ENCODE data around the gene FERMT3.
A peak's percentile ranks its signal among the peaks of the same experiment; 100 is the strongest.

The FERMT3 gene

GRCh38 chr11:64227405-64227956 lies 21.0 kb downstream of the FERMT3 start:
- H3K27ac ChIP-seq (ENCODE audit: insufficient read depth, low read length, poor library complexity, severe bottlenecking): peak overlapping the region; percentile 82
- no peaks in the 10 kb centered on the region for H3K9me3 ChIP-seq (ENCODE audit: control insufficient read depth, low read length)
- peaks cover 43% of the 10 kb centered on the region for H3K4me1 ChIP-seq (ENCODE audit: control insufficient read depth, insufficient read depth, low read length, poor library complexity, severe bottlenecking)

GRCh38 chr11:64229090-64229743 lies 22.7 kb downstream of the FERMT3 start:
- DNase-seq: no peak
- H3K9me3 ChIP-seq (ENCODE audit: control insufficient read depth, low read length): no peaks in the 10 kb centered on the region
- H3K4me1 ChIP-seq (ENCODE audit: control insufficient read depth, insufficient read depth, low read length, poor library complexity, severe bottlenecking): peaks cover 50% of the 10 kb centered on the region
- no peaks in the 10 kb centered on the region for H3K36me3 ChIP-seq (ENCODE audit: control insufficient read depth, insufficient read depth, low read length)
- peak overlapping the region; percentile 85 for H3K27ac ChIP-seq (ENCODE audit: insufficient read depth, low read length, poor library complexity, severe bottlenecking)
- no peaks in the 10 kb centered on the region for H3K27me3 ChIP-seq (replicated peaks; ENCODE audit: control insufficient read depth, insufficient read depth, low read length, poor library complexity, severe bottlenecking)
- H3K4me3 ChIP-seq (ENCODE audit: insufficient read depth, low read depth, low read length, poor library complexity, severe bottlenecking): no peak overlapping the region

More at GRCh38 chr11:64227405-64227956, 21.0 kb downstream of the FERMT3 start:
- no peak for DNase-seq
- Histone ChIP-seq H3K27me3 (replicated peaks; ENCODE audit: control insufficient read depth, insufficient read depth, low read length, poor library complexity, severe bottlenecking) (no peaks in the 10 kb centered on the region), H3K36me3 (ENCODE audit: control insufficient read depth, insufficient read depth, low read length) (peaks cover 11% of the 10 kb centered on the region), H3K4me3 (ENCODE audit: insufficient read depth, low read depth, low read length, poor library complexity, severe bottlenecking) (peak overlapping the region; percentile 80)

GRCh38 chr11:64229744-64230170 lies 23.2 kb downstream of the FERMT3 start:
- no peaks in the 10 kb centered on the region for H3K9me3 ChIP-seq (ENCODE audit: control insufficient read depth, low read length)
- peak overlapping the region; percentile 83 for H3K4me3 ChIP-seq (ENCODE audit: insufficient read depth, low read depth, low read length, poor library complexity, severe bottlenecking)
- H3K27ac ChIP-seq (ENCODE audit: insufficient read depth, low read length, poor library complexity, severe bottlenecking): peak overlapping the region; percentile 85
- no peaks in the 10 kb centered on the region for H3K27me3 ChIP-seq (replicated peaks; ENCODE audit: control insufficient read depth, insufficient read depth, low read length, poor library complexity, severe bottlenecking)
- no peaks in the 10 kb centered on the region for H3K36me3 ChIP-seq (ENCODE audit: control insufficient read depth, insufficient read depth, low read length)
- H3K4me1 ChIP-seq (ENCODE audit: control insufficient read depth, insufficient read depth, low read length, poor library complexity, severe bottlenecking): peaks cover 50% of the 10 kb centered on the region
- DNase-seq: no peak

GRCh38 chr11:64230171-64230984 lies 23.9 kb downstream of the FERMT3 start, which contains the start of gene DNAJC4:
DNAJC4 (plus strand) TSS chr11:64230548; CDS start chr11:64230855, 307 bp downstream.
- peak within 1 kb of the TSS; percentile 83 for H3K4me3 ChIP-seq (ENCODE audit: insufficient read depth, low read depth, low read length, poor library complexity, severe bottlenecking)
- H3K4me1 ChIP-seq (ENCODE audit: control insufficient read depth, insufficient read depth, low read length, poor library complexity, severe bottlenecking): peaks cover 49% of the 10 kb centered on the region
- H3K36me3 ChIP-seq (ENCODE audit: control insufficient read depth, insufficient read depth, low read length): no peaks in the 10 kb centered on the region
- no peaks in the 10 kb centered on the region for H3K9me3 ChIP-seq (ENCODE audit: control insufficient read depth, low read length)
- H3K27ac ChIP-seq (ENCODE audit: insufficient read depth, low read length, poor library complexity, severe bottlenecking): peak within 1 kb of the TSS; percentile 85
- H3K27me3 ChIP-seq (replicated peaks; ENCODE audit: control insufficient read depth, insufficient read depth, low read length, poor library complexity, severe bottlenecking): no peaks in the 10 kb centered on the region
- DNase-seq: peak; percentile 77 to 85 (median 80)

DNA sequence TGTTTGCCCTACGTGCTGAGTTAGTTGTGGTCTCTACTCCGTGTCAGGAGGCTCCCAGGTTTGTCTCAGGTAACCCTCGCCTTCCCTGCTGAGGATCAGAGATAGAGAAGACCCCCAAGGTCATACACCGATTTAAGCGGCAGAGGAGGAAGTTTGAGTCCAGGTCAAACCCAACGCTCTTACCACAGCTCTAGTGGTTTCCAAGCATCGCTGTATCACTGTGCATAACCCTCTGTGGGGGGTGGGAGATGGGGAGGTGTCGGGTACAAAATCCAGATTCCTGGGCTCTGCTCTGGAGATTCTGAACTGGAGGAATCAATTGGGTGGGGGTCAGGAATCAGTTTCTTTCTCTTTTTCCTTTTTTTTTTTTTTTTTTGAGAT lies 24.5 kb downstream of the FERMT3 start:
- no peak for DNase-seq
- Histone ChIP-seq H3K9me3 (ENCODE audit: control insufficient read depth, low read length) (no peaks in the 10 kb centered on the region), H3K36me3 (ENCODE audit: control insufficient read depth, insufficient read depth, low read length) (no peaks in the 10 kb centered on the region), H3K27me3 (replicated peaks; ENCODE audit: control insufficient read depth, insufficient read depth, low read length, poor library complexity, severe bottlenecking) (no peaks in the 10 kb centered on the region), H3K4me1 (ENCODE audit: control insufficient read depth, insufficient read depth, low read length, poor library complexity, severe bottlenecking) (peaks cover 49% of the 10 kb centered on the region), H3K4me3 (ENCODE audit: insufficient read depth, low read depth, low read length, poor library complexity, severe bottlenecking) (peak overlapping the region; percentile 83), H3K27ac (ENCODE audit: insufficient read depth, low read length, poor library complexity, severe bottlenecking) (peak overlapping the region; percentile 85)

GRCh38 chr11:64231546-64231945 lies 25.0 kb downstream of the FERMT3 start:
- Histone ChIP-seq H3K36me3 (ENCODE audit: control insufficient read depth, insufficient read depth, low read length) (no peaks in the 10 kb centered on the region), H3K4me1 (ENCODE audit: control insufficient read depth, insufficient read depth, low read length, poor library complexity, severe bottlenecking) (peaks cover 45% of the 10 kb centered on the region), H3K27ac (ENCODE audit: insufficient read depth, low read length, poor library complexity, severe bottlenecking) (no peak overlapping the region), H3K9me3 (ENCODE audit: control insufficient read depth, low read length) (no peaks in the 10 kb centered on the region), H3K27me3 (replicated peaks; ENCODE audit: control insufficient read depth, insufficient read depth, low read length, poor library complexity, severe bottlenecking) (no peaks in the 10 kb centered on the region), H3K4me3 (ENCODE audit: insufficient read depth, low read depth, low read length, poor library complexity, severe bottlenecking) (no peak overlapping the region)
- no peak for DNase-seq

DNA sequence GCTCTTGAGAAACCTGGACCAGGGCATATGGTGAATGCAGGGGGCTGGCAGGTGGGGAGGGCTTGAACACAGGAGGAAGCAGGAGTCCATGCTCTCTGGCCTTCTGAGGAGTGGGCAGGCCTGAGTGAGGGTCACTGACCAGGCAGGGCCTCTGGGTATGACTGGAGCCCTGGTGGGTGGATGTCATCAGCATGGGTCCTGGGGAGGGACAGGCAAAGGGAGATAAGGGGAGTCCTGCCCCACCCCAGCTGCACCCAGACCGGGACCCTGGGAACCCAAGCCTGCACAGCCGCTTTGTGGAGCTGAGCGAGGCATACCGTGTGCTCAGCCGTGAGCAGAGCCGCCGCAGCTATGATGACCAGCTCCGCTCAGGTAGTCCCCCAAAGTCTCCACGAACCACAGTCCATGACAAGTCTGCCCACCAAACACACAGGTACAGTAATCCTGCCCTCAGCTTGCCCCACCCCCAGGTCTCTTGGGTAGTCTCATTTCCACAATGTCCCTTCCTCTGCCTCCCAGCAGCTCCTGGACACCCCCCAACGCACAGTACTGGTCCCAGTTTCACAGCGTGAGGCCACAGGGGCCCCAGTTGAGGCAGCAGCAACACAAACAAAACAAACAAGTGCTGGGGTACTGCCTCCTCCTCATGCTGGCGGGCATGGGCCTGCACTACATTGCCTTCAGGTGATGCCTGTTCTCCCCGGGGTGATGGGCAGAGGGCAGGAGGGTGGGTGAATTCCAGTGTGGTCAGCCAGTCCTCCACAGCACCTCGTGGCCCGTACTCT lies 25.9 kb downstream of the FERMT3 start:
- Histone ChIP-seq H3K36me3 (ENCODE audit: control insufficient read depth, insufficient read depth, low read length) (no peaks in the 10 kb centered on the region), H3K27me3 (replicated peaks; ENCODE audit: control insufficient read depth, insufficient read depth, low read length, poor library complexity, severe bottlenecking) (no peaks in the 10 kb centered on the region), H3K4me1 (ENCODE audit: control insufficient read depth, insufficient read depth, low read length, poor library complexity, severe bottlenecking) (peaks cover 36% of the 10 kb centered on the region), H3K4me3 (ENCODE audit: insufficient read depth, low read depth, low read length, poor library complexity, severe bottlenecking) (no peak overlapping the region), H3K27ac (ENCODE audit: insufficient read depth, low read length, poor library complexity, severe bottlenecking) (no peak overlapping the region), H3K9me3 (ENCODE audit: control insufficient read depth, low read length) (no peaks in the 10 kb centered on the region)
- DNase-seq: no peak

- DNase-seq: no peak
- Histone ChIP-seq H3K4me3 (ENCODE audit: insufficient read depth, low read depth, low read length, poor library complexity, severe bottlenecking) (no peak overlapping the region), H3K27ac (ENCODE audit: insufficient read depth, low read length, poor library complexity, severe bottlenecking) (no peak overlapping the region), H3K27me3 (replicated peaks; ENCODE audit: control insufficient read depth, insufficient read depth, low read length, poor library complexity, severe bottlenecking) (no peaks in the 10 kb centered on the region), H3K36me3 (ENCODE audit: control insufficient read depth, insufficient read depth, low read length) (no peaks in the 10 kb centered on the region), H3K9me3 (ENCODE audit: control insufficient read depth, low read length) (no peaks in the 10 kb centered on the region), H3K4me1 (ENCODE audit: control insufficient read depth, insufficient read depth, low read length, poor library complexity, severe bottlenecking) (peaks cover 34% of the 10 kb centered on the region)
These were observed 26.4 kb downstream of the FERMT3 start for GRCh38 chr11:64232967-64233315.

DNA sequence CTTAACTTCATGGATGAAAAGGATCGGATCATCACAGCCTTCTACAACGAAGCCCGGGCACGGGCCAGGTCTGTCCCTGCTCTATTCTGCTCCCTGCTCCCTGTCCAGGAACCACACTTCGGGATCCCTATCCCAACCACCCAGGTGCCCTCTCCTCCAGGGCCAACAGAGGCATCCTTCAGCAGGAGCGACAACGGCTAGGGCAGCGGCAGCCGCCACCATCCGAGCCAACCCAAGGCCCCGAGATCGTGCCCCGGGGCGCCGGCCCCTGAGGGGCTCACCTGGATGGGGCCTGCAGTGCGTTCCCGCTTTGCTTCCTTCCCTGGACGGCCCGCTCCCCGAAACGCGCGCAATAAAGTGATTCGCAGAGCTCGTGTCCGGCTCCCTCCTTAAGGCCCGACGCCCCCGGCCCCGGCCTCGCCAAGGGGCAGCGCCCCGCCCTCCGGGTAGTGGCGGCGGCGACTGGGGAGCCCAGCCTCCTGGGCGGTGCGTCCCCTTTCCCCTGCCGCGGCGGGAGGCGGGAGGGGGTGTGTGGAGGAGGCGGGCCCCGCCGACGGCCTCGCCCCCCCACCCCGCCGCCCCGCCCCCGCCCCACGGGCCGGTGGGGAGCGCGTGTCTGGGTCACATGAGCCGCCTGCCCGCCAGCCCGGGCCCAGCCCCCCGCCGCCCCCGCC lies 27.5 kb downstream of the FERMT3 start, which contains the start of gene VEGFB:
VEGFB (plus strand) TSS at position 672 of the 674 bp plus-strand sequence. CDS start 250 bp downstream, outside the sequence.
- H3K27me3 ChIP-seq (replicated peaks; ENCODE audit: control insufficient read depth, insufficient read depth, low read length, poor library complexity, severe bottlenecking): no peaks in the 10 kb centered on the region
- H3K4me1 ChIP-seq (ENCODE audit: control insufficient read depth, insufficient read depth, low read length, poor library complexity, severe bottlenecking): peaks cover 33% of the 10 kb centered on the region
- no peaks in the 10 kb centered on the region for H3K9me3 ChIP-seq (ENCODE audit: control insufficient read depth, low read length)
- no peaks in the 10 kb centered on the region for H3K36me3 ChIP-seq (ENCODE audit: control insufficient read depth, insufficient read depth, low read length)
- DNase-seq: peak; percentile 66 to 71 (median 66)
- peak within 1 kb of the TSS; percentile 60 for H3K27ac ChIP-seq (ENCODE audit: insufficient read depth, low read length, poor library complexity, severe bottlenecking)
- peak within 1 kb of the TSS; percentile 68 for H3K4me3 ChIP-seq (ENCODE audit: insufficient read depth, low read depth, low read length, poor library complexity, severe bottlenecking)

Measured in effector memory CD4-positive, alpha-beta T cell (primary cell).